CD14-positive monocyte (primary cell): ENCODE data around the gene TP73. TPM values are rescaled to one million over a fixed set of nuclear protein-coding genes. Genes with fewer than 3 reads are reported as not detected.

Source experiments
- DNase-seq, 3 donors: peaks; one replicate each; pipeline ENCODE4 v3.0.0-alpha.2; 2011 to 2022
- H2AFZ ChIP-seq: 2 replicates; pipeline ENCODE4 v1.6.0; 2012; ENCODE audit warnings: mild to moderate bottlenecking, low read depth, low read length, inconsistent platforms; ENCODE audit not compliant: insufficient read depth, poor library complexity, severe bottlenecking
- H3K27ac ChIP-seq, 2 donors: 1 replicate in 1 of 2; 2 replicates in 1 of 2; pipeline ENCODE4 v1.5.1; 2012 to 2013; ENCODE audit warnings: low read length in 2 of 2, control low read depth in 1 of 2, inconsistent platforms in 1 of 2, low read depth in 1 of 2, mild to moderate bottlenecking in 1 of 2
- H3K27me3 ChIP-seq, 2 donors: one replicate each; pipeline versions ENCODE4 v1.6.0 to v1.6.1; 2011 to 2013; ENCODE audit warnings: low read length in 2 of 2; ENCODE audit not compliant: control insufficient read depth in 2 of 2, insufficient read depth in 2 of 2
- H3K36me3 ChIP-seq, 2 donors: replicated peaks in 1 of 2; 1 replicate in 1 of 2; 2 replicates in 1 of 2; pipeline versions ENCODE4 v1.5.1 to v1.6.1; 2012 to 2013; ENCODE audit warnings: low read length in 2 of 2, control low read depth in 1 of 2, inconsistent platforms in 1 of 2, mild to moderate bottlenecking in 1 of 2; ENCODE audit not compliant: insufficient read depth in 2 of 2, control insufficient read depth in 1 of 2
- H3K4me1 ChIP-seq, 2 donors: 1 replicate in 1 of 2; 2 replicates in 1 of 2; pipeline versions ENCODE4 v1.5.1 to v1.6.1; 2012 to 2013; ENCODE audit warnings: low read length in 2 of 2, control low read depth in 1 of 2, inconsistent platforms in 1 of 2, mild to moderate bottlenecking in 1 of 2, moderate library complexity in 1 of 2; ENCODE audit not compliant: insufficient read depth in 2 of 2, control insufficient read depth in 1 of 2
- H3K4me2 ChIP-seq: replicated peaks from 2 replicates; pipeline ENCODE3; 2012; ENCODE audit warnings: low read length, moderate library complexity, mild to moderate bottlenecking; ENCODE audit not compliant: poor library complexity, severe bottlenecking; ENCODE audit errors: extremely low read depth
- H3K4me3 ChIP-seq, 3 experiments: fragments of 200-600 bp in 1 of 3; sonication (generic) in 1 of 3; replicated peaks in 1 of 3; 1 replicate in 2 of 3; 2 replicates in 1 of 3; pipeline ENCODE4 v1.5.1; 2011 to 2013; ENCODE audit warnings: low read length in 3 of 3, mild to moderate bottlenecking in 3 of 3, control low read depth in 2 of 3, low read depth in 2 of 3, inconsistent platforms in 1 of 3, moderate library complexity in 1 of 3
- H3K79me2 ChIP-seq: 2 replicates; pipeline ENCODE4 v1.6.0; 2012; ENCODE audit warnings: mild to moderate bottlenecking, control low read depth, inconsistent platforms, low read length, moderate library complexity; ENCODE audit not compliant: insufficient read depth
- H3K9ac ChIP-seq: 2 replicates; pipeline ENCODE4 v1.6.0; 2017; ENCODE audit warnings: low read length, mild to moderate bottlenecking; ENCODE audit not compliant: insufficient read depth, poor library complexity, severe bottlenecking
- H3K9me3 ChIP-seq, 2 donors: replicated peaks in 1 of 2; 1 replicate in 1 of 2; 2 replicates in 1 of 2; pipeline versions ENCODE4 v1.5.1 to v1.6.1; 2012 to 2013; ENCODE audit warnings: low read length in 2 of 2, control low read depth in 1 of 2; ENCODE audit not compliant: control insufficient read depth in 1 of 2, insufficient read depth in 1 of 2
- H4K20me1 ChIP-seq: 2 replicates; pipeline ENCODE4 v1.6.0; 2012; ENCODE audit warnings: mild to moderate bottlenecking, low read length, control low read depth, moderate library complexity; ENCODE audit not compliant: insufficient read depth
- H3K27ac Mint-ChIP-seq, 7 donors: one replicate each; pipeline ENCODE4 v1.8.0; 2020; ENCODE audit warnings: mild to moderate bottlenecking in 7 of 7, mixed read lengths in 7 of 7, moderate library complexity in 6 of 7, inconsistent platforms in 2 of 7
- H3K27me3 Mint-ChIP-seq, 3 donors: one replicate each; pipeline ENCODE4 v1.8.0; 2021 to 2022; ENCODE audit warnings: low read depth in 3 of 3, mild to moderate bottlenecking in 3 of 3, mixed read lengths in 3 of 3, moderate library complexity in 3 of 3, inconsistent platforms in 1 of 3
- H3K36me3 Mint-ChIP-seq, 2 donors: one replicate each; pipeline ENCODE4 v1.8.0; 2020; ENCODE audit warnings: mixed read lengths in 2 of 2, inconsistent platforms in 1 of 2, mild to moderate bottlenecking in 1 of 2
- H3K4me1 Mint-ChIP-seq: one replicate; pipeline ENCODE4 v1.8.0; 2020; ENCODE audit warnings: mild to moderate bottlenecking, mixed read lengths
- H3K4me3 Mint-ChIP-seq, 2 donors: one replicate each; pipeline ENCODE4 v1.8.0; 2020; ENCODE audit warnings: mild to moderate bottlenecking in 2 of 2, mixed read lengths in 2 of 2, moderate library complexity in 1 of 2
- H3K9me3 Mint-ChIP-seq, 7 donors: one replicate each; pipeline ENCODE4 v1.8.0; 2020 to 2022; ENCODE audit warnings: mixed read lengths in 7 of 7, mild to moderate bottlenecking in 6 of 7, moderate library complexity in 6 of 7, inconsistent platforms in 2 of 7
- WGBS: methylation state at CpG from one replicate; pipeline ENCODE4 v1.1.5; 2013; ENCODE audit warnings: missing lambda C conversion rate; ENCODE audit not compliant: insufficient coverage; 5-methylcytosine and 5-hydroxymethylcytosine counted together
- intact Hi-C, 2 donors: fragments of 100-400 bp; cut with micrococcal nuclease; formaldehyde crosslinking; loops; one replicate each; pipeline versions ENCODE4 v1.15.0 to v1.15.1; 2023
- polyA plus RNA-seq, 3 donors: library from polyadenylated mRNA; depleted of rRNA in 1 of 3; unstranded in 2 of 3; stranded (reverse) in 1 of 3; fragments of 300-500 nt in 2 of 3; fragments of >200 nt in 1 of 3; fragmentation: Illumina TruSeq in 2 of 3; gene quantifications; 1 replicate in 2 of 3; 2 replicates in 1 of 3; pipeline ENCODE4 v1.2.3, GENCODE V29; 2012 to 2021
- TF ChIP-seq, protein P1 (sequence below): fragments of 200-600 bp; IDR thresholded peaks from one replicate; pipeline ENCODE4 v1.8.0; 2022; ENCODE audit warnings: antibody characterized with exemption, mild to moderate bottlenecking

Gene TP73
- polyA plus RNA-seq, 3 donors = 0.21 to 0.42 TPM; not detected in 1

DNA sequence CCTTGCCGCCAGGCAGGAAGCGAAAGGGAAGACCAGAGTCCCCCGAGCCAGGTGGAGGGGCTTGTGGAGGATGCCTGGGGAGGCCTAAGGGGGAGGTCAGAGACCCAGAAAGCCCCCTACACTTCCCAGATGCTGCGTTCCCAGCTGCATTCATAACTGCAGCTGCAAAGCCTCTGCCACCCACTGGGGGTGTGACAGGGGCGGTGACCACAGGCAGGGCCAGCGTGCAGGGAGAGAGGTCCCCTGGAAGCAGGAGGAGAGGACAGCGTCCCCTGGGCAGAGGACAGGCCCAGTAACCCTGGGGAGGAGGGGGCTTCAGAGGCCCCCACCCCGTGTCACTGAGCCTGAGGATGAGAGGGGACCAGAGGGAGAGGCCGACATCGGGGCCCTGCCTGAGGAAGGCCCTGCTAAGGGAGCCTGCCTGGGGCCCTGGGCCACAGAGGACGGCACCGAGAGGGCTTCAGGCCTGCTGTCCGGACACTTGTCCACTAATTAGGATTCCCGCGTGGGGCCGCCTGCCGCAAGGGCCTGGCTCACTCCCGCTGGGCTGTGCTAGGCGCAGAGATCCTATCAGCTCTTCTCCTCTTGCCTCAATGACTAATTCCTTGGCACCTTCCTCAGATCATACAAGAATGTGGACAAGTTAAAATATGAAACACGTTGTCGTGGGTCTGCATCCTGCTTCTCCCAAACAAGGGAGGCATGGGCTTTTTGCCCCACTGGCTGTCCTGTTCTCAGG lies 50.8 kb downstream of the TP73 start:
- Histone ChIP-seq H3K79me2 (no peaks in the 10 kb centered on the region), H2AFZ (no peak overlapping the region), H3K27me3 (peaks cover 0 to 10% of the 10 kb centered on the region in 2 donors), H3K4me1 (no peaks in the 10 kb centered on the region), H3K27ac (no peak overlapping the region), H3K36me3 (no peaks in the 10 kb centered on the region), H3K9me3 (no peaks in the 10 kb centered on the region), H4K20me1 (no peaks in the 10 kb centered on the region), H3K4me3 (no peak overlapping the region), H3K9ac (no peak overlapping the region), H3K4me2 (no peak overlapping the region)
- no peak for DNase-seq
- Mint-ChIP-seq H3K9me3 (peaks cover 0 to 1% (median 0%) of the 10 kb centered on the region in 7 donors), H3K36me3 (no peaks in the 10 kb centered on the region), H3K27me3 (peaks cover 8 to 34% (median 17%) of the 10 kb centered on the region in 3 donors), H3K4me3 (no peak overlapping the region), H3K27ac (no peak overlapping the region), H3K4me1 (peaks cover 4% of the 10 kb centered on the region)
- 93% methylated on average over 19 of the region's 21 CpGs for WGBS
- TF ChIP-seq, protein P1, sequence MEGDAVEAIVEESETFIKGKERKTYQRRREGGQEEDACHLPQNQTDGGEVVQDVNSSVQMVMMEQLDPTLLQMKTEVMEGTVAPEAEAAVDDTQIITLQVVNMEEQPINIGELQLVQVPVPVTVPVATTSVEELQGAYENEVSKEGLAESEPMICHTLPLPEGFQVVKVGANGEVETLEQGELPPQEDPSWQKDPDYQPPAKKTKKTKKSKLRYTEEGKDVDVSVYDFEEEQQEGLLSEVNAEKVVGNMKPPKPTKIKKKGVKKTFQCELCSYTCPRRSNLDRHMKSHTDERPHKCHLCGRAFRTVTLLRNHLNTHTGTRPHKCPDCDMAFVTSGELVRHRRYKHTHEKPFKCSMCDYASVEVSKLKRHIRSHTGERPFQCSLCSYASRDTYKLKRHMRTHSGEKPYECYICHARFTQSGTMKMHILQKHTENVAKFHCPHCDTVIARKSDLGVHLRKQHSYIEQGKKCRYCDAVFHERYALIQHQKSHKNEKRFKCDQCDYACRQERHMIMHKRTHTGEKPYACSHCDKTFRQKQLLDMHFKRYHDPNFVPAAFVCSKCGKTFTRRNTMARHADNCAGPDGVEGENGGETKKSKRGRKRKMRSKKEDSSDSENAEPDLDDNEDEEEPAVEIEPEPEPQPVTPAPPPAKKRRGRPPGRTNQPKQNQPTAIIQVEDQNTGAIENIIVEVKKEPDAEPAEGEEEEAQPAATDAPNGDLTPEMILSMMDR = no peak
- intact Hi-C loops = no loop called here

DNA sequence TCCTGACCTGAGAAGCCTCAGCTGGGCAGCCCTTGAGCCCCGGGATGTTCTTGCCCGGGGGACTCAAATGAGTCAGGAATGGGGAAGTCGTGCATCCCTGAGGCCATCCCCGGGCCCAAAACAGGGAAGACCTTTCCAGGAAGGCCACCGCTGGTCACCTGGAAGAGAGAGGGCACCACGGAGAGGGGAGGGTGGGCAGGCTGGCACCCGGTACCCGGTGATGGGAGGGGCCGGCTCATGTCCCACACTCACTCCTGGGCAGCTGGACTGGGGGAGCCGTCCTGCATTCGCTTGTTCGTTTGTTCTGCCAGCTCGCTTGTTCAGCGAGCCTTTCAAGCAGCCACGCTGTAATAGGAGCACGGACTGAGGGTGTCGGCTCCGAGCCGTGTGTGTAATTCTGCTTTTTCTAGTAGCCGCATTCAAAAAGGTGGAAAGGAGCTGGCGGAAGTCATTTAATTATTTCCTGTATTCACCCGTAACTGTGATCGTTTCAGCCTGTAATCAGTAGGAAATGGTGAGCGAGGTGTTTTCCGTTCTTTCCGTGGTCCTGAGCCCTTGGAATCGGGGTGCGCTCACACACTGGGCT lies 51.6 kb downstream of the TP73 start:
- Mint-ChIP-seq H3K4me3 (peak overlapping the region in 1 of 2 donors; percentile 64), H3K9me3 (peaks cover 0 to 1% (median 0%) of the 10 kb centered on the region in 7 donors), H3K4me1 (peaks cover 4% of the 10 kb centered on the region), H3K36me3 (no peaks in the 10 kb centered on the region), H3K27ac (no peak overlapping the region), H3K27me3 (peaks cover 9 to 38% (median 17%) of the 10 kb centered on the region in 3 donors)
- no peak overlapping the region for H3K9ac ChIP-seq
- no peak overlapping the region for H3K4me3 ChIP-seq
- intact Hi-C loops = no loop called here
- H3K4me1 ChIP-seq = no peaks in the 10 kb centered on the region
- TF ChIP-seq, protein P1 = no peak
- no peaks in the 10 kb centered on the region for H3K36me3 ChIP-seq
- no peaks in the 10 kb centered on the region for H3K9me3 ChIP-seq
- no peak overlapping the region for H2AFZ ChIP-seq
- H3K4me2 ChIP-seq = no peak overlapping the region
- H3K27me3 ChIP-seq = peaks cover 0 to 16% of the 10 kb centered on the region in 2 donors
- no peak overlapping the region for H3K27ac ChIP-seq
- 32% methylated on average over 22 of the region's 28 CpGs for WGBS
- H3K79me2 ChIP-seq = no peaks in the 10 kb centered on the region
- no peak for DNase-seq
- no peaks in the 10 kb centered on the region for H4K20me1 ChIP-seq
